H9 (cell line): Measurements from ENCODE around the gene SH3RF2. TPM values are rescaled to one million over a fixed set of nuclear protein-coding genes. Genes with fewer than 3 reads are reported as not detected.

Experiments used
- DNase-seq: peaks from one replicate; pipeline ENCODE4 v3.0.0-alpha.2; 2017
- H2AFZ ChIP-seq: one replicate; pipeline ENCODE4 v1.6.1; 2013; ENCODE audit warnings: mild to moderate bottlenecking, low read length, control low read depth, moderate library complexity
- H2AK5ac ChIP-seq: 2 replicates; pipeline ENCODE4 v1.6.1; 2013; ENCODE audit warnings: low read length, control low read depth, mixed read lengths; ENCODE audit not compliant: insufficient read length
- H2BK120ac ChIP-seq: one replicate; pipeline ENCODE4 v1.6.1; 2013; ENCODE audit warnings: low read depth, mild to moderate bottlenecking, low read length, control low read depth, inconsistent platforms; ENCODE audit not compliant: poor library complexity, severe bottlenecking
- H2BK12ac ChIP-seq: 2 replicates; pipeline ENCODE4 v1.6.1; 2013; ENCODE audit warnings: low read length, control low read depth, mixed read lengths, low read depth; ENCODE audit not compliant: insufficient read length
- H2BK15ac ChIP-seq: 2 replicates; pipeline ENCODE4 v1.6.1; 2013; ENCODE audit warnings: low read depth, low read length, control low read depth
- H2BK20ac ChIP-seq: one replicate; pipeline ENCODE4 v1.6.1; 2013; ENCODE audit warnings: low read depth, mild to moderate bottlenecking, low read length, control low read depth, inconsistent platforms; ENCODE audit not compliant: poor library complexity, severe bottlenecking
- H2BK5ac ChIP-seq: 2 replicates; pipeline ENCODE4 v1.6.1; 2013; ENCODE audit warnings: low read length, control low read depth, mixed read lengths; ENCODE audit not compliant: insufficient read length
- H3K14ac ChIP-seq: 2 replicates; pipeline ENCODE4 v1.6.1; 2013; ENCODE audit warnings: low read length, control low read depth; ENCODE audit not compliant: insufficient read depth
- H3K18ac ChIP-seq: 2 replicates; pipeline ENCODE4 v1.6.1; 2013; ENCODE audit warnings: low read depth, mild to moderate bottlenecking, mixed read lengths, low read length, control low read depth; ENCODE audit not compliant: insufficient read length
- H3K23ac ChIP-seq: 2 replicates; pipeline ENCODE4 v1.6.1; 2013; ENCODE audit warnings: low read length, control low read depth, mixed read lengths, low read depth; ENCODE audit not compliant: insufficient read length
- H3K23me2 ChIP-seq: 2 replicates; pipeline ENCODE4 v1.6.1; 2013; ENCODE audit warnings: low read depth, mild to moderate bottlenecking, mixed read lengths, low read length, control low read depth; ENCODE audit not compliant: insufficient read length, poor library complexity, severe bottlenecking
- H3K27ac ChIP-seq: 2 replicates; pipeline ENCODE4 v1.5.1; 2013; ENCODE audit warnings: low read length, control low read depth, mixed read lengths, low read depth; ENCODE audit not compliant: insufficient read length
- H3K27me3 ChIP-seq: 2 replicates; pipeline ENCODE4 v1.6.1; 2013; ENCODE audit warnings: low read length, control low read depth, inconsistent platforms; ENCODE audit not compliant: insufficient read depth
- H3K4ac ChIP-seq: 2 replicates; pipeline ENCODE4 v1.6.1; 2013; ENCODE audit warnings: low read depth, mild to moderate bottlenecking, control low read depth, inconsistent platforms, low read length, moderate library complexity
- H3K4me1 ChIP-seq: 2 replicates; pipeline ENCODE4 v1.6.1; 2013; ENCODE audit warnings: low read length, control low read depth, inconsistent platforms; ENCODE audit not compliant: insufficient read depth
- H3K4me2 ChIP-seq: 2 replicates; pipeline ENCODE4 v1.6.1; 2013; ENCODE audit warnings: low read length, control low read depth, mixed read lengths; ENCODE audit not compliant: insufficient read length, insufficient read depth
- H3K56ac ChIP-seq: 2 replicates; pipeline ENCODE4 v1.6.1; 2013; ENCODE audit warnings: low read depth, mild to moderate bottlenecking, mixed read lengths, low read length, control low read depth; ENCODE audit not compliant: insufficient read length
- H3K79me1 ChIP-seq: 2 replicates; pipeline ENCODE4 v1.6.1; 2013; ENCODE audit warnings: low read depth, mild to moderate bottlenecking, moderate library complexity, low read length, control low read depth, inconsistent platforms; ENCODE audit not compliant: insufficient read depth, poor library complexity, severe bottlenecking
- H3K79me2 ChIP-seq: 2 replicates; pipeline ENCODE4 v1.6.1; 2013; ENCODE audit warnings: low read length, control low read depth, inconsistent platforms; ENCODE audit not compliant: insufficient read depth
- H3K9ac ChIP-seq: 2 replicates; pipeline ENCODE4 v1.6.1; 2013; ENCODE audit warnings: low read length, control low read depth, mixed read lengths; ENCODE audit not compliant: insufficient read length; ENCODE audit errors: extremely low read depth
- H3K9me3 ChIP-seq: one replicate; pipeline ENCODE4 v1.6.1; 2013; ENCODE audit warnings: low read depth, low read length, inconsistent platforms; ENCODE audit not compliant: control insufficient read depth
- H3T11ph ChIP-seq: one replicate; pipeline ENCODE4 v1.6.1; 2013; ENCODE audit warnings: mild to moderate bottlenecking, low read length, control low read depth, inconsistent platforms
- H4K20me1 ChIP-seq: one replicate; pipeline ENCODE4 v1.6.1; 2013; ENCODE audit not compliant: control insufficient read depth, insufficient read length, insufficient read depth
- H4K5ac ChIP-seq: 2 replicates; pipeline ENCODE4 v1.6.1; 2013; ENCODE audit warnings: low read depth, mild to moderate bottlenecking, mixed read lengths, low read length, control low read depth; ENCODE audit not compliant: insufficient read length
- H4K8ac ChIP-seq: replicated peaks from 2 replicates; pipeline ENCODE4 v1.6.1; 2013; ENCODE audit warnings: low read length, control low read depth, mixed read lengths, low read depth; ENCODE audit not compliant: insufficient read length
- H4K91ac ChIP-seq: 2 replicates; pipeline ENCODE4 v1.6.1; 2013; ENCODE audit warnings: low read depth, mild to moderate bottlenecking, moderate library complexity, mixed read lengths, low read length, control low read depth; ENCODE audit not compliant: insufficient read length
- H3K27ac Mint-ChIP-seq, 3 experiments: 2 replicates in 2 of 3; 3 replicates in 1 of 3; pipeline ENCODE4 v1.8.0; 2020 to 2021; ENCODE audit warnings: mixed read lengths in 3 of 3, mild to moderate bottlenecking in 1 of 3, moderate library complexity in 1 of 3
- H3K27me3 Mint-ChIP-seq: 2 replicates; pipeline ENCODE4 v1.8.0; 2021; ENCODE audit warnings: low read depth, mild to moderate bottlenecking, moderate library complexity, mixed read lengths
- H3K36me3 Mint-ChIP-seq, 3 experiments: 2 replicates in 2 of 3; 3 replicates in 1 of 3; pipeline ENCODE4 v1.8.0; 2020 to 2021; ENCODE audit warnings: low read depth in 3 of 3, mixed read lengths in 3 of 3; ENCODE audit not compliant: insufficient read depth in 1 of 3
- H3K4me1 Mint-ChIP-seq, 2 experiments: 2 replicates each; pipeline ENCODE4 v1.8.0; 2020; ENCODE audit warnings: mixed read lengths in 2 of 2
- H3K4me3 Mint-ChIP-seq, 2 experiments: 2 replicates in 1 of 2; 3 replicates in 1 of 2; pipeline ENCODE4 v1.8.0; 2020 to 2021; ENCODE audit warnings: mild to moderate bottlenecking in 2 of 2, mixed read lengths in 2 of 2, moderate library complexity in 1 of 2
- H3K9me3 Mint-ChIP-seq, 2 experiments: 2 replicates in 1 of 2; 3 replicates in 1 of 2; pipeline ENCODE4 v1.8.0; 2020; ENCODE audit warnings: mild to moderate bottlenecking in 2 of 2, mixed read lengths in 2 of 2, moderate library complexity in 1 of 2
- CTCF ChIP-seq: fragments of 200-600 bp; sonication (generic); conservative IDR thresholded peaks from 3 replicates; pipeline ENCODE4 v1.8.0; 2021; ENCODE audit warnings: antibody characterized with exemption, mild to moderate bottlenecking
- WGBS: extraction: QIAGEN DNeasy Blood & Tissue Kit; methylation state at CpG from one replicate; pipeline ENCODE4 v1.1.7; 2013; ENCODE audit warnings: missing lambda C conversion rate, low lambda C conversion rate, mixed read lengths; ENCODE audit not compliant: insufficient read length; ENCODE audit errors: extremely low coverage; 5-methylcytosine and 5-hydroxymethylcytosine counted together
- total RNA-seq: library from RNA; stranded (reverse); gene quantifications from 2 replicates; pipeline ENCODE4 v1.2.1, GENCODE V29; 2021

SH3RF2 gene
- total RNA-seq, 1 experiment from 2014 or later, result 0.66 TPM

GRCh38 chr5:145996135-145996534, 59.8 kb downstream of the SH3RF2 start:
- WGBS, result no CpG with 5 or more reads among the region's 6 CpGs
- H3K27me3 Mint-ChIP-seq, result no peaks in the 10 kb centered on the region
- no peak overlapping the region for H3K27ac Mint-ChIP-seq

More at GRCh38 chr5:145996135-145996534, 59.8 kb downstream of the SH3RF2 start:
- Histone ChIP-seq H3K4me2 (no peak overlapping the region), H3K27me3 (0 out of 2 replicates have a peak, but pooled peaks cover 2% of the 10 kb centered on the region), H4K8ac (no peak overlapping the region), H3T11ph (no peak overlapping the region), H2BK5ac (no peak overlapping the region), H2AK5ac (no peak overlapping the region), H3K79me2 (no peaks in the 10 kb centered on the region), H3K9me3 (no peaks in the 10 kb centered on the region), H3K79me1 (no peaks in the 10 kb centered on the region), H3K14ac (no peak overlapping the region), H3K23ac (no peak overlapping the region), H3K4me1 (no peaks in the 10 kb centered on the region), H3K4ac (no peak overlapping the region), H3K9ac (no peak overlapping the region), H4K91ac (no peak overlapping the region), H3K27ac (no peak overlapping the region), H4K5ac (no peak overlapping the region), H2BK15ac (no peak overlapping the region), H3K56ac (no peak overlapping the region), H4K20me1 (no peaks in the 10 kb centered on the region), H2AFZ (no peak overlapping the region), H3K23me2 (no peaks in the 10 kb centered on the region), H2BK20ac (no peak overlapping the region), H2BK12ac (no peak overlapping the region), H2BK120ac (no peak overlapping the region), H3K18ac (no peak overlapping the region)
- Mint-ChIP-seq H3K4me3 (no peak overlapping the region), H3K9me3 (peaks cover 19 to 28% of the 10 kb centered on the region in 2 experiments), H3K4me1 (no peaks in the 10 kb centered on the region), H3K36me3 (peaks cover 15 to 27% (median 20%) of the 10 kb centered on the region in 3 experiments)
- no peak for TF ChIP-seq CTCF
- no peak for DNase-seq
